NCI-H2227 (cell line): ENCODE results near the gene VAV3.
"Not testable (repeated sequence)": the region's sequence is repeated elsewhere in the genome, so short reads cannot be mapped to it uniquely, and the experiment has no call there.

Experiments
- DNase-seq: peaks from one replicate; lab custom pipeline; 2025; ENCODE audit not compliant: unreplicated experiment; lab: John Stamatoyannopoulos, UW

Gene VAV3

DNA sequence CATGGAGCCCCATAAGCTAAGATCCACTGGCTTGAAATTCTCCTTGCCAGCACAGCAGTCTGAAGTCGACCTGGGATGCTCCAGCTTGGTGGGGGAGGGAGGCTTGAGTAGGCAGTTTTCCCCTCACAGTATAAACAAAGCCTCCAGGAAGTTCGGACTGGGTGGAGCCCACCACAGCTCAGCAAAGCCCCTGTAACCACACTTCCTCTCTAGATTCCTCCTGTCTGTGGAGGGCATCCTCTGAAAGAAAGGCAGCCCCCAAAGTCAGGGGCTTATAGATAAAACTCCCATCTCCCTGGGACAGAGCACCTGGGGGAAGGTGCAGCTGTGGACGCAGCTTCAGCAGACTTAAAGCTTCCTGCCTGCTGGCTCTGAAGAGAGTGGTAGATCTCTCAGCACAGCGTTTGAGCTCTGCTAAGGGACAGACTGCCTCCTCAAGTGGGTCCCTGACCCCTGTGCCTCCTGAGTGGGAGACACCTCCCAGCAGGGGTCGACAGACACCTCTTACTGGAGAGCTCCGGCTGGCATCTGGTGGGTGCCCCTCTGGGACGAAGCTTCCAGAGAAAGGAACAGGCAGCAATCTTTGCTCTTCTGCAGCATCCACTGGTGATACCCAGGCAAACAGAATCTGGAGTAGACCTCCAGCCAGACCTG lies 120.3 kb downstream of the VAV3 start:
- not testable (repeated sequence) for DNase-seq

DNA sequence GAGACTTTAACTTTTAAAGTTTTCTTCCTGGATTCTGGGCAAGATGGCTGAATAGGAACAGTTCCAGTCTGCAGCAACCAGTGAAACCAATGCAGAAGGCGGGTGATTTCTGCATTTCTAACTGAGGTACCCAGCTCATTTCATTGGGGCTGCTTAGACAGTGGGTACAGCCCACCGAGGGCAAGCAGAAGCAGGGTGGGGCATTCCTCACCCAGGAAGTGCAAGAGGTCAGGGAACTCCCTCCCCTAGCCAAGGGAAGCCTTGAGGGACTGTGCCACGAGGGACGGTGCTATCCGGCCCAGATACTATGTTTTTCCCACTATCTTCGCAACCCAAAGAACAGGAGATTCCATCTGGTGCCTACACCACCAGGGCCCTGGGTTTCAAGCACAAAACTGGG lies 121.0 kb downstream of the VAV3 start:
- no peak for DNase-seq

DNA sequence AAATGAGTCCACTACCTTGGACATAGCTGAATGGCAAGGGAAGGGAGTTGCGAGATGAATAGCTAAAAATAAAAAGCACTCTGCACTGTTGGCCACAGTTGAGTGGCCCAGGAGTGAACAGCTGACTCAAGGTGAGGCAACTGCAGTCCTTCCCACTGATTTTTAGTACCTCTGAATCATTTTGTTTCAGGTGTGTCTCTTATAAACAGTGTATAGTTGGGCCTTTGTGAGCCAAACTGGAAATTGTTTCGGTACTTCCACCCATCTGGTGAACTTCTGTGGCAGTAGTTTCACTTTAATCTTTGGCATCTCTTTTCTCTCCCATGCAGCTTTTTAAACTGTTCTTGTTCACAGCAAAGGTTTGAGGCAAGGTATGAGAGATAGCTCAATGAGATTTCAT lies 122.7 kb downstream of the VAV3 start:
- DNase-seq: no peak

DNA sequence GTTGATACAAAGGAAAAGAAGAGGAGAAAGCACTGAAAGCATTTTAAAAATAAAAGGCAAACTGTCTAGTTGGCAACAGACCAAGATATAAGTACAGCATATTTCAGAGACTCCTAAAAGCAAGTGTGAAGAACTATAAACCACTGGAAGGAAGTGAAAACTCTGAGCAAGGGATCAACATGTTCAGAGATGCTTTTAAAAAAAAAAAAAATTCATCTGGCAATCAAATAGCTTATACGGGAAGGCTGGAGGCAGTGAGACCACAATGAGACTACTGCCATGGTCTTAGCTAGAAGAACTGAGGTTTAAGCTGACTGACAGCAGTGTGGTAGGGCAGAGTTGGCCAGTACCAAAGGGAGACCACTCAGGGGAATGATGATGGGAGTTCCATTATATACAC lies 124.3 kb downstream of the VAV3 start:
- no peak for DNase-seq

DNA sequence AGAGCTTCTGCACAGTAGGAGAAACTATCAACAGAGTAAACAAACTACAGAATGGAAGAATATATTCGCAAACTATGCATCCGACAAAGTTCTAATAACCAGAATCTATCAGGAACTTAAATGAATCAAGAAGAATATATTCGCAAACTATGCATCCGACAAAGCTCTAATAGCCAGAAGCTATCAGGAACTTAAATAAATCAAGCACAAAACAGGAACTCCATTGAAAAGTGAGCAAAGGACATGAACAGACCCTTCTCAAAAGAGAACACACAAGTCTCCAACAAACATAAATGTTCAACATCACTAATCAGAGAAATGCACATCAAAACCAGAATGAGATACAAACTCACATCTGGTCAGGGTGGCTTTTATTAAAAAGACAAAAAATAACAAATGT lies 126.9 kb downstream of the VAV3 start:
- no peak for DNase-seq

DNA sequence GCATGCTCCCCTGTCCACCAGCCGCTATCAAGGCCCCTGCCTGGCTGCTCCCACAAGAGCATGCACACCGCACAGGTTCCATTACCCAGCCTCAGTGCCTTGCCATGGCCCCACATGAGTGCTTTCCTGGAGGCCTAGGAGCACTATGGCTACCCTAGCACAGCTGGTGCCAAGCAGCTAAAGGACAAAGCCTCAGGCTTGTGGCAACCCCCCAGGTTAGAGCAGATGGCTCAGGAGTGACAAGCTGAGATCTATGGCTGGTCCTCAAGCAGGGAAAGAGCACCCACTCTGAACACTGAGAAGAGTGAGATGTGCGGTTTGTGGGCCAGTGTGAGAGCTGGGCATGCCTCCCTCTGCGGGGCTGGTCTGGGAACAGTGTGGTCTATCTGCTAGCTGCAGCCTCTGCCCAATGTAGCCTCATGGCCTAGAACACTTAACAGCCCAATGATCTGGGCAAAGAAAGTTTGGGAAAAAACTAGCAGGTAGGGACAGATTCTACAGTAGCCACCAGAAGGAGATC lies 129.8 kb downstream of the VAV3 start:
- no peak for DNase-seq

DNA sequence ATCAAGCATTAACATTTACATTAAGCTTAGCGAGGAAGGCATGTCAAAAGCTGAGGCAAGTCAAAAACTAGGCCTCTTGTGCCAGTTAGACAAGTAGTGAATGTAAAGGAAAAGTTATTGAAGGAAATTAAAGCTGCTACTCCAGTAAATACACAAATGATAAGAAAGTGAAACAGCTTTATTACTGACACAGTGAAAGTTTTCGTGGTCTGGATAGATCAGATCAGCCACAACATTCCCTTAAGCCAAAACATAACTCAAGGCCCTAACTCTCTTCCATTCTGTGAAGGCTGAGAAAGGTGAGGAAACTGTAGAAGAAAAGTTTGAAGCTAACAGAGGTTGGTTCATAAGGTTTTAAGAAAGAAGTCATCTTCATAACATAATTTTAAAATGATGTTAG lies 131.9 kb downstream of the VAV3 start:
- DNase-seq: no peak

DNA sequence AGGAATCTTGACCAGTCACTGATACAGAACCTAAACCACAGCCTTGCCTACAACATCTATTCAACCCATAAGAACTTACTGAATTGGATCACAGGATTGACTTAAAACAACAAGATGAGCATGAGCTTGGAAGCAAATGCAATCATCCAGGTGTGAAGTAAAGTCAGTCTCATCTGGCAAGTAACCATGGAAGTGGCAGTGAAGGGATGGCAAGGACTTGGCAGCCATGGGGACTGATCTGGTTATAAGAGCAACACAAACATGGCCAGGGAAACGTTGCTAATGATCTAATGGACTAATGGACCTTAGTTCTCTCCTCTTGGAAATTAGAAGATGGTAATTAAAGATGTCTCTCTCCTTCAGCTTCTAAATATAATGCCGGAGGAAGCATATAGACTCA lies 133.1 kb downstream of the VAV3 start:
- DNase-seq: no peak

DNA sequence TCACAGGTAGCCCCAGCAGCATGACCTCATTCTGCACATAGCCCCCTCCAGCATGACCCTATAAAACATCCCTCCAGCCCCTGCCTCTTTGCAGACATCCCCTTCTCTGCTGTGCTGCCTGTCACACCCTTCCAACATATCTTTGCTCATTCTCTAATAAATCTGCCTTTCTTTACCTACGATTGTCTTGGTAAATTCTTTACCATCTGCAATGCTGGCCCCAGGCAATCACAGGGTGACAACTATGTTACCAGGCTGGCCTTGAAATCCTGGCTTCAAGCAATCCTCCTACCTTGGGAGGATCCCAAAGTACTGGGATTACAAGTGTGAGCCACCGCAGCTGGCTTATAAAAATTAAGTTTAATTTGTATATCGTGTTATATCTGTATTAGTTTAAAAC lies 134.5 kb downstream of the VAV3 start:
- no peak for DNase-seq

DNA sequence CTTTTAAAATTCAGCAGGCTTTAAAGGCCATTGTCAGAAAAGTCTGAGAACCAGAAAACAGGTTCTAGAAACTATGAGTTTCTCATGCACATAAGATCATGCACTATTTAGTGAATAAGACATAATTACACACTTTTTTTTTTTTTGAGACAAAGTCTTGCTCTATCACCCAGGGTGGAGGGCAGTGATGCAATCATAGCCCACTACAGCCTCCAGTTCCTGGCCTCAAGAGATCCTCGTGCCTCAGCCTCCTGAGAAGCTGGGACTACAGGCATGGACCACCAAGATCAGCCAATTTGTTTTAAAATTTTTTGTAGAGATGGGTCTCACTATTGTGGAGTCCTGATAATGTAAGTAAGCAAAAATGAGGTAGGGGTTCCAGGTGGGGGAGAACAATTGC lies 134.9 kb downstream of the VAV3 start:
- no peak for DNase-seq

DNA sequence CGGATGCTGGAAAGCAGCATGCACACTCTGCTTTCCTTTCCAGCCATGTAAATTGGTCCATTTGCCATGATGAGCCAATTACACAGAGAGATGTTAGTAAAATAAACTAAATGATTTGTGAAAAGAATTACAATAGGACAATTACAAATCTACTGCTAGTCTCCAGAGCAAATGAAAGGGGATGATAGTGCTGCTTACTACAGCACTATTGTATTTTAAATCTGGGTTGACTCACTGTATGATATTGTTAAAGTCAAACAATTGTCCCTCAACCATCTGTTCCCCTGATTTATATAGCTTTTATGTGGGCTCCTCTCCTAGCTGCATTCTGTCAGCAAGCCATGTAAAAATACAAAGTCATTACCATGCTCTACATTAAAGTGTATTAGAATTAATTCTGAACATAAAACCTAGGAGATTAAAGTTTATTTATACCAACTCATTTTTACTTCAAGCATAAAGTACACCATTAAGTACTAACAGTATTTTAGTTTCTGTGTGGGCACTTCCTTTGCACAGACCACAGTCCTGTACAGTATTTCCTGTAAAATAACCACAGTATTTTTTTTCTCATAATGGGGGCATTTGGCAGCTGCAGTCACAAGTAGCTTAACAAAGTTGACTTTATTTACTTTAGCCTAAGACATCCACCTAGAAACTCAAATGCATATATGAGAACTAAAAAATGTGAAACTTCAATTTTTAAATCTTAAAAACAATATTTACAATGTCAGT lies 135.8 kb downstream of the VAV3 start:
- no peak for DNase-seq

DNA sequence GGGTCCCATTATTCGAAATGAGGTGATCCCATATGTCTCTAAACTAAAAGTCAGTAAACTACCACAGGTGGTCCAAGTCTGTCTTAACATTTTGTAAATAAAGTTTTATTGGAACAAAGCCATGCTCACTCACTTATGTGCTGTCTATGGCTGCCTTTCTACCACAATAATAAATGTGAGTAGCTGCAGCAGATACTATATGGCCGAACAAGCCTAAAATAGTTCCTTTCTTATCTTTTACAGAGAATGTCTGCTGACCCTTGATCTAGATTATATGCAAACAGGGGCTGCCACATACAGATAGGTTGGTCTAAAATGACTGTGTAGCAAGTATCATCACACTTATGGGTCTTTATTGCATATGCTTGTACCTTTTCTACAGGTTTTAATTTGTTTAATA lies 140.0 kb downstream of the VAV3 start:
- no peak for DNase-seq

DNA sequence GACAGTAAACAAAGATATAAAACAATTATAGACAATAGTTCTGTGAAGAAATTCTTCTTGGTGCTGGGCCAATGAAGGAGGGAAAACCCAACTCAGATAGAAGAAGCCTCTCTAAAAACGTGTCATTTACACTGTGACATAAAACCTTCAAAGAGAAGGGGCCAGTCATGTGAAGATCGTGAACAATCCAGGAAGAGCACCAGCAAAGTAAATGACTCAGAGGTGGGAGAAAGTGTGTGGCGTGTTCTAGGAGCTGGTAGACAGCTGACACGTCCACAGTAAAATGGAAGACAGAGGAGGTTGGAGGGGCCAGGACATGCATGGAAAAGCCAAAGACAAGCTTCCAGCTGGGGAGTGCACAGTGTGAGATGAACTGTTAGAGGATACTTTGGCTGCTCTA lies 143.6 kb downstream of the VAV3 start:
- no peak for DNase-seq

DNA sequence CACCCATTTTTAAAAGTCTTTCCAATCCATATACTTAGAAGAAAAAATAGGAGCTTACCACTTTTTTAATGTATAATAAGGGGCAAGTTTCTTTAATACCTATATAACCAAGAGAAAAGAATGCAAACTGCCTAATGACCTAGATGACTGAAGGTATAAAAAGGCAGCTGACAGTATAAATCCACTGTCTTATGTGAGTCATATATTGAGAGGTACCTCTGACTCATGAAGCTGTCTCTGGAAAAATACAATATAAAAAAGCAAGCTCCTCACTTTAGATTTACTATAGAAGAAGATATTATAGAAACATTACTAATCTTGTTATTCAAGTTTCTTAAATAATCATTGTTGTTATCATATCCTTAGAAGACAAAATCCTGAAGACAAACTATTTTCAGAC lies 144.2 kb downstream of the VAV3 start:
- DNase-seq: no peak

DNA sequence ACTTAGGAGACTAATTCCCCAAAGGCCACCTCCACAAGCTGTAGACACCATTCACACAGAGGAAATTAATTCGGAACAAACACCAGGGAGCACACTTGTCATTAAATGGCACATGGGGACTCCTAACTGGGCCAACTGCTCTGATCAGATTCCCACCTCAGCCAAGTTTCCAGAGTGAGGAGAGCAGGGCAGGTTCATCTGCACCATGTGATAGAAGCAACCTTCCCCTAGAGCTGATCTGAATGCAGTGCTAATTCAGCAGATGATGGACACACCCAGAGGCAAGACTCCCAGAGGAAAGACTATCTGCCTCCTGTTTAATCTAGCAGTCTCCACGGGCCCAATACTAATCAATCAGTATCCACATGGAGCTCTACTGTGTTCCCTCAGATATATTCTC lies 147.0 kb downstream of the VAV3 start:
- no peak for DNase-seq

DNA sequence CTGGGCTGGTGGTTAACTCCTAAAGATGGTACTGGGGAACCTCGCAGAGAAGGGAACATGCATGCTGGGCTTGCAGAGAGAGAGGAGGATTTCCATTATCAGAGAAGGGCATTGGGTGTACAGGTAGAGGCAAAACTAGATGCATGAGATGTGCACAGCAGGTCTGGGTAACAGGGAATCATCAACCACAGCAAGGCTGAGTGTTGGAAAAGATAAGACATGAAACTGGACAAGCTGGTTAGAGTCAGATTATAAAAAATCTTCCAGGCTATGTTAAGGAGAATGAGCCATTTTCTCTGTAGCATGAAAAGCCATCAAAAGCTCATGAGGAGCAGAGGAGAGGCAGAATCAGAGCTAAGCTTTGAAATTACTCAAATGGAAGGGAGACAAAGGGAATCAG lies 147.8 kb downstream of the VAV3 start:
- no peak for DNase-seq

DNA sequence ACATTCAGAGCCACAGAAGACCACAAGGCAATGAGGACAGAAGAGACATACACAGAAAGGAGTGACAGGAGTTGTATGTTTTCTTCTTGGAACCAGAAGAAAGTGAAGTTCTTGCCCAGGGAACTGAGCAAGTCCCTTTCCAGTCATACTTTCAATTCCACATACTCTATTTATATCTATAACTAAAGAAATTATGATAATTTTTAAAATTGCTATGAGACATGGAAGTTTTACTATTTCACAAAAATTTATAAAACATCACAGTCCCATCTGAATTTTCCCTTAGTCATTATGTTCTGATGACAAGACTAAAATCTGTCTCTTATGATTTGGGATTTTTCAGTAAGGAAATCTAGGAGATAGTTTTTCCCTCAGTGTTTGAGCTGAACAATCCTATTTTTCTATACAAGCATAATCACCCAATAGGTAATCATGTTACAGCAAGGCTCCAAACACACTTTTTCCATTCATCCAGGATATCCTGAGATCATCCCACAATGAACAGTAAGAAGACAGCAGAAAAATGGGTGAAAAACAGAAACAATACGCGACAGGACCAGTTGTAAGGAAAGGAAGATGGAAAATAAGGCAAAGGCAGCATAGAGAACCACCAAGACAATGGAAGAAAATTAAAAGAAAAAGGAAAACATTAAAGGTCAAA lies 154.6 kb downstream of the VAV3 start:
- no peak for DNase-seq

DNA sequence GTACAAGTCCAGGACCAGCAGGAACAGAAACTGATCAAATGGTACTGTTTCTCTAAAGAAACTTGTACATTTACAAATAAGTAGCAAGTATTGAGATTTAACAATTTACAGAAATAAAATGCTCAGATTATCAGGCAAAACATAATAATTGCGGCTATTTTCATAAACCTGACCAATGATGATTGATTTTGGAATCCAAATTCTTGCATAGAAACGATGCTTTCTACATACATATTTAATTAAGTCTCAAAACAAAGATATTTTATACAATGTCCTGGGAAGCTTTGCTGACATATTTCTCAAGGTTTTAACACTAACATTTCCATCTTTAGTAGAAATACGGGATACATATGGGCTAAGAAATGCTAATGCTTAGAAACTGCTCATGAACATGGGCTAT lies 157.1 kb downstream of the VAV3 start:
- DNase-seq: no peak

DNA sequence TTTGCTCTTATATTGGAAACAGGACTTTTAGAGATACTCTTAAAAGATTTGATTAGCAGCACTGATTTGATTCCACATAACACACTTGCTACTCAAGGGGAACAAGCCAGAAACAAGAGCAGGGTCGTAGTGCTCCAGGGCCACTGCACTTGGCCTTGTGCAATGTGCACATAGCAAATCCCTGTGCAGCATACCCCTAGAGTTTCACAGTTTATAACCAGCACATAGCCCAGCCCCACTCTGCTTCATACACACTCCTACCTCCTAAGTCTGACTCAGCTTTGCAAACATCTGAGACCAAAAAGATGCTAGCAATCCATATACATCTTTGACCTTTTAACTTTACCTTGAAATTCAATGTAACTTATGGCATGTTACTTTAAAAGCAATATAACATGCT lies 157.6 kb downstream of the VAV3 start:
- DNase-seq: no peak

DNA sequence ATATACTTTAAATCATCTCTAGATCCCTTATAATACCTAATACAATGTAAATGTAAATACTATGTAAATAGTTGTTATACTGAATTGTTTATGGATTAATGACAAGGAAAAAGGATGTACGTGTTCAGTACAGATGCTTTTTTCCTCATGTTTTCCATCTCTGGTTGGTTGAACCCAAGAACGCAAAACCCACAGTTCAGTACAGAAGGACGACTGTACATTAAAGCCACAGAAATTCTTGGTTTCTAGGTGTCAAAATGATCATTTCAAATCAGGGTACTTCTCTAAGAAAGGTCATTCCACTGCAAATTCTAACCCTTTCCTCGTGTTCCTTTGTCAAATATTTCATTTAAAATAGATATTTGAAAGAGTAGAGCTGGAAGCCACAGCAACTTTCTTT lies 158.1 kb downstream of the VAV3 start:
- no peak for DNase-seq

DNA sequence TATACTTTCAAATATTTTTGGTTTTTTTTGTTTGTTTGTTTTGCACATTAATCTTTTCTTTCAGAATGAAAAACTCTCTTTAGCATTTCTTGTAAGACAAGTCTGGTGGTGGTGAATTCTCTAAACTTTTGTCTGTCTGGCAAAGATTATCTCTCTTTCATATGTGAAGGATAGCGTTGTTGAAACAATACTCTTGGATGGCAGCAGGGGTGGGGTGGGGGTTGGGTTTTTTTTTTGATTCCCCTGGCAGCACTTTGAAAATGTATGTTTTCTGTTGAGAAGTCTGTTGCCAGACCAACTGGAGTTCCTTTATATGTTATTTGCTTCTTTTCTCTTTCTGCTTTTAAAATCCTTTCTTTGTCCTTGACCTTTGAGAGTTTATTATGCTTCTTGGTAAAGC lies 160.2 kb downstream of the VAV3 start:
- no peak for DNase-seq

DNA sequence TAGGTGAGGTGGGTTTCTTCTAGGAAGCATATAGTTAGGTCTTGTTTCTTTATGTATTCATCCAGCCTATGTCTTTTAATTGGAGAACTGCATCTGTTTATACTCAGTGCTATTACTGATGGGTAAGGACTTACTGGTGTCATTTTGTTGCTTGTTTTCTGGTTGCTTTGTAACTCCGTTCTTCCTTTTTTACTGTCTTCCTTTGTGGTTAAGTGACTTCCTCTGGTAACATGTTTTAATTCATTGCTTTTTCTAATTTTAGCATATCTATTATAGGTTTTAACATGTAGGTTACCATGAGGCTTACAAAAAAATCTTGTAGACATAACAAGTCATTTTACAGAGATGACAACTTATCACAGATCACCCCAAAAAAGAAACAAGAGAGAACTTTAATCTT lies 160.8 kb downstream of the VAV3 start:
- no peak for DNase-seq
